ENCODE results near the gene ABHD16A.
A peak's percentile ranks its signal among the peaks of the same experiment; 100 is the strongest.

The ABHD16A gene

DNA sequence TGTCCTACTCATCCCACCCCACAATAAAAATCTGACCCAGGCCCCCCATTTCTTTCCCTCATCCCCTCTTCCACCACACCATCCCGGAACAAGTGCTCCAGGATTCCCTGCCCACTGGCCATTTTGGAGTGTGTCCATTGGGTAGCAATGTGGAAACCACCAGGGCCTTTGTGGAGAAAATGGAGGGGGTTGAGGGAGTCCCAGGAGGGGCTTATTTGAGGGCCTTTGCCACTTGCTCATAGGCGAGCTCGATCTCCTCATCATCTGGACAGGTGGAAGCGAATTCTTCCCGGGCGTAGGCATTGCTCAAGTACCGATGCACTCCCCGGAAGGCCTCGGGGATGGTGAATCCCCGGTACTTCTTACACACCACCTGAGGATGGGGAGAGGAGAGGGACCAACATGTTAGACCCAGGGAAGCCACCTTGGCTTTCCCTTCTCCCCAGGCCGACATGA is 27.5 kb upstream of the ABHD16A start:
- DNase-seq (ENCODE audit: low read depth), result no peak

DNA sequence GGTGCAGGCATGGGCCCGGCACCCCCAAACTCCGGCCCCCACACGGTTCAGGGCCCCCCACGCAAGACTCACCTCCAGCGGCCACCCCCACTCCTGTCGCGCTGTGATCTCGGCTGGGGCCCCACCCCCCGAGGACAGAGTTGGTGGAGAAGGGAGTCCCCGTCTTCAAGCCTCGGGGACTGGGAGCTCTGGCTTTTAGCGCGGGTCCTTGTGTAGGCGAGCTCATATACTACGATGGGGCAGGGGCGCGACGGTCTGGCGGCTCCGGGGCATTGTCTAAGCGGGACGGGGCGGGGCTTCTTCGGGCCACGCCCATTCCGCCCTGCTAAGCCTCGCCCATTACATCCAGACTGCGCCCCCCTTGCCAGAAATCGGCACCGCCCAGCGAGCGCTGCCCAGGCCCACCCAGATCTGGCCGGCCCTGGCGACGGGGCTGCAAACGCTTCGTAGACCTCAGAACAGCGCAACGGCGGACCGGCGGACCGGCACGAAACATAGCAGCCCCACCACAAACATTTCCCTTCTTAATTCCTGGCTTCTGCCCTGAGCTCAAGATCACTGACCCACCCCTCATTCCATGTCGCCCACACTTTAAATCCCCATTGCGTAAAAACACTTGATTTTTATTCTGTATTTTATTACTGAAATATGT is 27.0 kb upstream of the ABHD16A start:
- DNase-seq (ENCODE audit: low read depth), result peak; percentile 90

DNA sequence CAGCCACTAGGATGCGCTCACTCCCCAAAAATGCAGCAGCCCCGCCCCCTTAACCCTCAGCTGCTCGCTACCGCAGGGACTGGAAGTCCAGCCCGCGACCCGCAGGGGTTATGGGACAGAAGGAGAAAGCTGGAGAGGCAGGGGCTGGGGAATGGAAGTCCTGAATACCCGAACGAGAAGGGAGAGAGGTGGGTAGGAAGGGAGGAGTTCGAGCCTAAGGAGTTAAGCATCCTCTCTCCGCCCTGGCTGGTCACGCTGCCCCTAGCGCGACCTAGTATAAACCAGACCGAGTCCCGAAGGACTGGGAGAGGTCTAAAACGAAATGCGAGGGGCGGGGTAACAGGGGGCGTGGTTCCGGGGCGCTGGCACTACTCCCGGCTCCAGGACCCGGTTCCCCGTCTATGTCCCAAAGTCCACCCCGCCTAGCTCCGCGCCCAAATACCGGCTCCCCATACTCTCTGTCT is 26.4 kb upstream of the ABHD16A start:
- DNase-seq (ENCODE audit: low read depth), result peak; percentile 91

DNA sequence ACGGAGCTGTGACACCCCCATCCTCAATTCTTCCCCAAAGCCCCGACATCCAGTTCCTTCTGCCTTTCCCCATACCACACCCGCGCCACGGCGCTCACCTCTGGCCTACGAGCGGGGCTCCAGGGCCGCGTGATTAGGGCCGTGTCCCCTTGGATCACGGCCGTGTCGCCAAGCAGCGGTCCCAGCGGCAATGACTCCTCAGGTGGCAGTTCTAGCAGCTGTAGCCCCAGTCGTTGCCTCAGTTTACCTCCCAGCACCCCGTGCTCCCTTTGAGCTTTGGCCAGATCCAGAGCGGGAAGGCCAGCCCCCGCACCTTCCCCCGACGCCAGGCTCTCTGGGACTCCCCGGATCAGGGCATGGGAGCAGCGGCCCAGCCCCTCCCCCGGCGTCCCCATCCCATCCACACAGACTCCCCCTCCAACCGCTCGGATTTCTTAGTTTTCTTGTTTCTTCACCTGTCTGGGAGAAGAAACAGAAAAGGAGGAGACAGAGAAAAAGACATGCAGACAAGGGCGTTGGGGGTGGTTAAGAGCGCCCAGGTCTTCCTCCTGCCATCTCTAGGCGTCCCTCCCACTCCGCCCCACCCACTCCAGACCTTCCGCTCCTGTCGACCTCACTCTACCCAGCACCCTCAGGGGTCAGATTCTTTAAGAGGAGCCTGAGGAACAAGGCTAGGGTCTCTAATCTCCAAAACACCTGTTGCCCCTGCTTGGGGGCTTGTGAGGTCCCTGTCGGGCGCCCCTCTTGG is 25.8 kb upstream of the ABHD16A start, which contains the start of gene DDAH2:
Gene DDAH2, minus strand, starts transcription at position 533 of the 748 bp plus-strand sequence. Its CDS starts 138 bp downstream, at position 395.
- DNase-seq (ENCODE audit: low read depth), result no peak

DNA sequence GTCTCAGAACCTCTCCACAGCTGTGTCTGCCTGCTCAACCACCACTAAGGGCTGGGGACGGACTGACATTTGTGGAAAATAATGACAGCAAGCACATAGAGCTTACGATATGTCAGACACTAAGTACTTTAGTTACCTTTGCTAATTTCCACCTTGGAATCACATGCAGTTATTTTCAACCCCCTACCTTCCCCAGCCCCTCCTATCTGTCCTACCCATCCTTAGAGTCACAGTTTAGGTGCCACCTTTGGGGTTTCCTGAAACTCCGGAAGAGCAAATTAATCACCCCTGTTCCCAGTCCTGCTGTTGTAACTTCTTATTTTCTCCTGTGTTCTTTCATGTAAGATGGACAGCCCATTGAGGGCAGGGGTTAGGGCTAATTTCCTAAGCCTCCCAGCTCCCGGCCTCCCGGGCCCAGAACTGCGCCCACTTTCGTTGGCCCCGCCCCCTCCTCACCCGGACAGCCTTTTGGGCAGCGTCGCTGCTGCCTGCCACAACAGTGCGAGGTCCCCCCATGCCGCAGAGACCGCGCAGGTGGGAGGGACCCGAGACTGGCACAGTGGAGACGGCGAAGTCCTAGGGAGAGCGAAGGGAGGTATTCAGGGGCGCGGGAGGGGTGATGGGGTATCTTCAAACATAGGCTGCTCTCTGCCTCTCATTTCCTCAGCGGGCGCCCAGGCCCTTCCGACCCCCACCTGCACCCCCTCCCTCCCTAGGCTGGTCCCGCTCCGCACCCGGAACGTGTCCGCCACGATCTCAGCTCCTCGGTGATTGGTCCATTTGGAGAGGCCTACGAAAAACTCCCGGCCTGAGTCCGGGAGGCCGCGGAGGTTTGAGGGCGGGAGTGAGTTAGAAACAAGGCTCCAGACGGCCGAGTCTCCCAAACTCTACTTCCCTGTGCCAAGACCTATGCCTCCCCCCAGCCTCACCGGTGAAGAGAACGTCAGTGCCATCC is 24.9 kb upstream of the ABHD16A start:
- DNase-seq (ENCODE audit: low read depth), result peak; percentile 11

DNA sequence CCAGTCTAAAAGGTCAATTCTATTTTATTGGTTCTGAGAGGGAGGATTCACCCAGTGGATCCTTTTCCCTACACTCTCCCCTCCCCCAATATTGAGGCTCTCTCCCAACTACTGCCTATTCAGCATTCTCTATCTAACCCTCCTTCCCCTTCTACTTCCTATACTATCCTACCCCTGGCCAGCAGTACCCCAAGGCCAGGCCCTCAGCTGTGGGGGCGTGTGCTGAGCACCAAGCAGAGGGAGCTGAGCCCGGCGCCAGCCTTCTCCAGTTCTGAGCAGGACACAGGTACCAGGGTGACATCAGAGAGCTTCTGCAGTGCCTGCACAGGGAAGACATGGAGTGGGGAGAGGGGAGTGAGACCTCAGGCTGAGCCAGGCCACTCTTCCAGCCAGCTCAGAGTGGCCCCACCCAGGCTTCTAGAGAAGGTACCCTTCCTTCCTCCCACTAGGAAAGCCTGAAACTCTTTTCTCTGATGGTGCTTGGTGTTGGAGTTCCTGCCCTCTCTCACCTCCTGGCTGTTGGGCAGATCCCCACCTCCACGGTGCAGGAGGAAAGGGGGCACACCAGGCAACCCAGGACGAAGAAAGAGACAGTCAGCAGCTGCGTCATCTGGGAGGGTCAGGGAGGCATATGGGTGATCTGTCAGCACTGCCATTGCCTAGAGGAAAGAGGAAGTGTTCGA is 24.1 kb upstream of the ABHD16A start:
- DNase-seq (ENCODE audit: low read depth), result no peak

DNA sequence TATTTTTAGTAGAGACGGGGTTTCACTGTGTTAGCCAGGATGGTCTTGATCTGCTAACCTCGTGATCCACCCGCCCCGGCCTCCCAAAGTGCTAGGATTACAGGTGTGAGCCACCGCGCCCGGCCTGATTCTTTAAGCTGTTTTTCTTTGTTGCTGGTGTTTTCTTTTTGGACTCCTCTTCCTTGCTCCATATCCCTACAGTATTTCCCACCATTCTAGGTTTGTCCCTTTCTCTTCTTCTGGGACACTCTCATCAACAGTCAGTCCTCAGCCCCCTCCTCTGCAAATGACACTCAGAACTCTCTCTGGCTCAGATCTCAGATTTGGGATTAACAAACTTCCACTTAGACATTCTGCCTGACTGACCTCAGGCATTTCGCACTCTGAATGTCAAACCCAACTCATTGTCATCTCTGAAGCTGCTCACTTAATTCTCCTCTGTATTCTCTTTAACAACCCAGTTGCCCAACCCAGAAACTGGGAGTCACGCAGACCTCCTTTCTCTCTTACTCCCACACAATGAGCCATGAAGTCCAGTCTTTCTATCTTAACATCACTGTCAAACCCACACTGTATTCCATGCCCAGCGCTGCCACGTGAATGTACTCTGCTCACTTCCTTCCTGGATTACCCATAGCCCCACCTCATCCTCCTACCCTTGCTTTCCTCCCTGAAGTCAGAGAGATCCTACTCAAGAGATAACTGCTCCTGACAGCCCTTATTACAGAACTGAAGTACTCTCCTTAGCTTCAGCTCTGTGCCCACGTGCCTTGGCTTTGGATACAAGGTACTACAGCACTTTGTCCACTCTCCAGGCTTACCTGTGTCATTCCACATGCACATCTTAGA is 22.6 kb upstream of the ABHD16A start:
- DNase-seq (ENCODE audit: low read depth), result no peak

DNA sequence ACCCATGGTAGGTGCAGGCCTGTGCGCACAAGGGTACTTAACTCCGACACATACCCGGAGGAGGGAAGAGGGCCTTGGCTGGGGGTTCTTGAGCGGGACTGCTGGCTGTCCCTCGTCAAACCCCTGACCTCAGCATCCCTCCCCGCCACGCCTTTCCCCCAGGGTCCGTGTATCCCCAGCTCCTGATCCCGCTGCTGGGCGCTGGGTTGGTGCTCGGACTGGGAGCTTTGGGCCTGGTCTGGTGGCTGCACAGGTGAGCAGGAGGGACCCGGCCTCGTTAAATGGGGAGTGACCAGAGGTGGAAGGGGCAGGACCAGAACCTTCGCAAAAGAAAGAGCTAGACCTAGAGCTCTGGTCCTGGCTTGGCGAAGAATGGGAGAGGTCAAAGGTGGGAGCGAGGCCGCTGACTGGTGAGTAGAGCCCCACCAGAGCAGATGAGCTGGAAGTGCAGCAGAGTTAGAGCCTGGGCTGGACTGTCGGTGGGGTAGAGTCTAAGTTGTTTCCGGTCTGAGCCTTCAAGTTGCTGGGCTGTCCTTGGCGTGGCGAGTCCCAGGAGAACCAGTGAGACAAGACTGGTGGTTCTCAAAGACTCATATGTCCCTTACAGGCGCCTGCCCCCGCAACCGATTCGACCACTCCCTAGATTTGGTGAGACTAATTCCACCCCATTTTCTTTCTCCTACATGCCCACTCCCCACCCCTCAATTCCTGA is 21.0 kb upstream of the ABHD16A start:
- no peak for DNase-seq (ENCODE audit: low read depth)

DNA sequence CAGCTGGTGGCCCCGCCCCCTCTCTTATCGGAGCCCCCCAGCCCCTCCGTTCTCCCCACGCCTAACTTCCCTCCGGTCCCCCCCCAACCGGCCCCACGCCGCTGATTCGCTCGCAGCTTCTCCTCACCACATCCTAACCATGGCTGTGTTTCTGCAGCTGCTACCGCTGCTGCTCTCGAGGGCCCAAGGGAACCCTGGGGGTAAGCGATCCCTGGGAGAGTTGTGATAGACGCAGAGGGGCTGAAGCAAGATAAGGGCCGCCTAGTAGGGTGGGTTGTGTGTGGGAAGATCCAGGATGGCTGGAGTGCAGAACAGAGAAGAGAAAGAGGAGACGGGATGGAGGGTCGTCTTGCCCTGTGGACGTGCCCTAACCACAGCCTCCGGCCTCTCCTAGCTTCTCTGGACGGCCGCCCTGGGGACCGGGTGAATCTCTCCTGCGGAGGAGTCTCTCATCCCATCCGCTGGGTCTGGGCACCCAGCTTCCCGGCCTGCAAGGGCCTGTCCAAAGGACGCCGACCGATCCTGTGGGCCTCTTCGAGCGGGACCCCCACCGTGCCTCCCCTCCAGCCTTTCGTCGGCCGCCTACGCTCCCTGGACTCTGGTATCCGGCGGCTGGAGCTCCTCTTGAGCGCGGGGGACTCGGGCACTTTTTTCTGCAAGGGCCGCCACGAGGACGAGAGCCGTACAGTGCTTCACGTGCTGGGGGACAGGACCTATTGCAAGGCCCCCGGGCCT is 20.3 kb upstream of the ABHD16A start, which contains the start of gene MPIG6B:
Gene MPIG6B, plus strand, starts transcription at position 129 of the 735 bp plus-strand sequence. Its CDS starts 11 bp downstream, at position 140.
- no peak for DNase-seq (ENCODE audit: low read depth)

DNA sequence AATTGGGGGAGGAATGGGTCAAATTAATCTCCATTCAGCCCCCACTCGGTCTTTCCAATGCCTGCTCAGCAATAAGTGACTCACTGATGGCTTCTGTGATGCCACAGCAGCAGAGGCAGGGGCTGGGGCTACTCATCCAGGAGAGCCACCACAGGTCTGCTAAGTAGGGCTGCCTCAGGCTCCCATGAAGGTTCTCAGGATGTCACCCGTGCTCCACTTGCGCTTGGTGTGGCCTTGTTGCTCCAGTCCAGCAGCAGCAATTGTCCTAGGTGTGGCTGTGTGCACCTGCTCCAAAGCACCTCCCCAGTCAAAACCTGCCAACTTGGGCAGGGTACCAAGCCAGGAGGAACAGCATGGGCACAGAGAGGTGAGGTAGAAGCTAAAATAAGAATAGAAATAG is 19.0 kb upstream of the ABHD16A start:
- no peak for DNase-seq (ENCODE audit: low read depth)

DNA sequence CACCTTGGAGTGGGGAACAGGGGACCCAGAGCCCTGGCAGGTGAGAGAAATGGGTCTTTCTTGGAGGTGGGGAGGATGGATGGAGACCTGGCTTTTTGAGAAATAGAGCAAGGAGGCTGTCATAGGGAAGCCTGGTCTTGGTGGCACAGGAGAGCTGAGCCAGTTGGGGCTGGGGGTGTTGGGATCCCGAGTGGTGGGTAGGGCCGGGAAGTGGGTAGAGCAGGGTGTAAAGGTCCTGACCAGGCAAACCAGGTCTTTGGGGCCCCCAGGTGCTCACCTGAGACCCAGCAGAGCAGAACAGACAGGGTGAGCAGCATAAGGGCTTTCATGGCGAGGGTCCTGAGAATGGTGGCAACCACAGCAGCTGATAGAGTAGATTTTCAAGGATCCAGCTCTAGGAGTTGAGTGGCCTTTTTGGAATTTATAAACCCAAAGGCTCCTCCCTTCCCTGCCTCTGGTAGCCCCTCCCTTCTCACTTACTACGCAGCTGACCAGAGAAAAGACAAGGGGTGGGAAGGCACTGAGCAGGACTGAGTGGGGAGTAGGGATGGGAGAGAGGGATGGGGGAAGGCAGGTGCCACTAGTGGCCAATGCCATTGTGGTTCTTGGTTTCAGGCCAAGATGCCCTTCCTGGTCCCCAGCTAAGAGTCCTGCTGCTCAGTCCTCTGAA is 18.4 kb upstream of the ABHD16A start, which contains the start of gene LY6G6C:
Gene LY6G6C, minus strand, starts transcription at position 396 of the 670 bp plus-strand sequence. Its CDS starts 67 bp downstream, at position 329.
- peak; percentile 25 for DNase-seq (ENCODE audit: low read depth)

DNA sequence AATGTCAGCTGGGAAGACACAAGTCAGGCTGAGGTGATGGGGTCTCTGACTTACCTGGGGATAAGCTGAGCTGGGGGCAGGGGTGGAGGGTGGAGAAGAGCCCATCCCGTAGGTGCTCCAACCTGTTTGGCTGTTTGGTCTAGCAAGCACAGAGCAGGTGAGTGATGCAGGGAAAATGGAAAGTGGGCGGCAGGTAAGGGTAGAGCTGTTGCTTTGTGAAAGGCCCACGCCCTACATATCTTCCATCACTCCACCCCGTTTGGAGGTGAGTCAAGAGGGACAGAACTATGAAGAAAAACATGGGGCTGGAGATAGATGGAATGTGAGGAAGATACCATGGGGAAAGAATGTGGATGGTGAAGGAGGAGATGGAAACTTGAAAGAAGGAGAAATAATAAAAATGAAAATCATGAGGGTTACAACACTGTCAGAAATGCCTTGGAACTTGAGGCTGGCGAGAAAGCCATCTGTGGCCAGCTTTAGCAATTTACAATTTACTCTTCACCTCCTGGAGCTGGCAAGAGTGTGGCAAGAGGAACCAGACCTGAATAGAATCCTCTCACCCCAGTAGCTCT is 17.2 kb upstream of the ABHD16A start:
- DNase-seq (ENCODE audit: low read depth), result peak; percentile 34

DNA sequence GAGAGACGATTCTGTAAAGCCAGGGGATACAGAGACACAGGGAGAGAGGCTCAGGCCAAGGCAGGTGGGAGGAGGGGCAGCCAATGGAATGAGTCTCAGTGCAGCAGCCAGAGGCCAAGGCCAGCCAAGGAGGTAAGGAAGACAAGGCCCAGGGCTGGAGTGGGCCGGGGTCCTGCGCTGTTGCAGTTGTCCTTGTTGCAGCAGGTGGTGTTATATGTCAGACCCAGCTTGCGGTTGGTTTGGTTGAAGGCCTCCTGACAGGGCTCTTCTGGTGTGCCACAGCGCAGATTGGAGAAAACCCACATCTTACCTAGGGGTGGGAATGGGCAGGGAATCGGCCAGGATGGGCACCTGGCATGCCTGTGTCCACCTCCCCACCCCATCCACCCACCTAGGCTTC is 15.9 kb upstream of the ABHD16A start:
- no peak for DNase-seq (ENCODE audit: low read depth)

DNA sequence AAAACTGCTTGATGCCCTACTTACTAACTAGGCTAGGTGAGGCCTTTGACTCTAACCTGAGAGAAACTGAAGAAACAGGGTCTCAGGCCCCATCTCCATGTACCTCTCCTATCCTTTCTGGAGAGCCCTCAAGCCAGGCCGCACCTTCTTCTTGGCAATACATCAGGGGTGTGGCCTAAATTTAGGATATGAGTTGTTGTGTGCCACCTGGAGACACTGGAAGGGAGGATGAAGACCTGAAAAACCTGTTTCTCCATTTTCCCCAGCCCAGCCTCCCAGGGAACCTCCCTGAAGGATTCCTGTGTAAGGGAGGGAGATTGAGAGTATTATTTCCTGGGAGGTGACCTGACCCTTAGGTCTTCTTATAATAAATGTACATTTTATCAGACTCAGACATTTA is 15.1 kb upstream of the ABHD16A start:
- no peak for DNase-seq (ENCODE audit: low read depth)

DNA sequence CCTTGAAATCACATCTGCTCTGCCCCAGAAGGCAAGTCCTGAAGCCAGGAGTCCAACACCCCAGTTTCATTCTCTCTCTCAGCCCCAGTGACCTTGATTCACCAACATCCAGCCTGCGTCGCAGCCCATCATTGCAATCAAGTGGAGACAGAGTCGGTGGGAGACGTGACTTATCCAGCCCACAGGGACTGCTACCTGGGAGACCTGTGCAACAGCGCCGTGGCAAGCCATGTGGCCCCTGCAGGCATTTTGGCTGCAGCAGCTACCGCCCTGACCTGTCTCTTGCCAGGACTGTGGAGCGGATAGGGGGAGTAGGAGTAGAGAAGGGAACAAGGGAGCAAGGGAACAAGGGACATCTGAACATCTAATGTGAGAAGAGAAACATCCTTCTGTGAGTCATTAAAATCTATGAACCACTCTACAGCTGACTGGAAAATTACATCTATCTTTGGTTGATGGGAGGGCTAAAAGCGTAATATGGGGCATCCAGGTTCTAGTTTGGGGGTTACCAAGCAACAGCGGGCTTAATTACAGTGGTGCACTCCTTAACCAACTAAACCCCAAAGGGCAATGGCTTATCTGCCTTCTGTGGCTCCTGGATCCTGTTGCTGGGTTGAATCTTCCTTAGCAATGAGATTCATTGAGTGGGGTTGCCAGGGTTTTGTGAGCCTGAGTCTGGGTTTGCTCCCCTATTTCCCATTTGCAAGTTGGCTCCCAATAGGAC is 14.5 kb upstream of the ABHD16A start:
- DNase-seq (ENCODE audit: low read depth), result no peak

DNA sequence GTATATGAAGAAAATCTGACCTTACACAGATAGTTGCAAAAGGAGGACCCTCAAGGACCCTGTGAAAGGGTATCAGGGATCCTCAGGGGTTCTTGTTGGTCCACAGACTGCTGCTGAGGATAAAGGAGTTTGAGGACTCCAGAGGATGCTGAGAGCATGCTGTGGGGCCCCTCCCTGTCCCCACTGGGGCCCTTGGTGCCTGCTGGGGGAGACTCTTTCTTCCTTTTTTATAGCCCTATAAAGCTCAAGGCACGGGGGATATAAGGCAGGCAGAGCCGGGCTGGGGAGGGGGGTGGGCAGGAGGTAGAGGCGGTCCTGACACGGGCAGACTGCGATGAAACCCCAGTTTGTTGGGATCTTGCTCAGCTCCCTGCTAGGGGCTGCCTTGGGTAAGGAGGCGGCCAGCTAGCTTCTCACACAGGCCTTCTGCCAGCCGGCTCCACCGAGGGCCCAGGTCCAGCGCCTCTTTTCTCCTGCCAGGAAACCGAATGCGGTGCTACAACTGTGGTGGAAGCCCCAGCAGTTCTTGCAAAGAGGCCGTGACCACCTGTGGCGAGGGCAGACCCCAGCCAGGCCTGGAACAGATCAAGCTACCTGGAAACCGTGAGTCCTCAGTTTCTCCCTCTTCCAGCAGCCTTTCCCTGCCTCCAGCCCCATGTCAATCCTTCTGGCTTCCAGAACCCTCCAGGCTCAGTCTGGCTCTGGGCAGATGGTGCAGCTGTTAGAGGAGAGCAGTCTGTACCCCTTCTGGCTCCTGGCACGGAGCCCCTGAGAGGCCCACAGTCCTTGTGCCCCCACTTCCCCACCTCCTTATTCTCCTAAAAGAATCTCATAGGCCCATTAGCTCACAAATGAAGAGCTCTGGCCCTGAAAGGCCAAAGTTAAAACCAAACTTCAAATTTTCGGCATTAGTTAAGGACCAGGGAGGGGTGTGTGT is 12.2 kb upstream of the ABHD16A start, which contains the start of gene LY6G6D:
Gene LY6G6D, plus strand, starts transcription at position 327 of the 937 bp plus-strand sequence. Its CDS starts 8 bp downstream, at position 335.
- DNase-seq (ENCODE audit: low read depth), result no peak

Data from EH (cell line).